ENCODE data around the gene ARMC5. TPM values are rescaled to one million over a fixed set of nuclear protein-coding genes. Genes with fewer than 3 reads are reported as not detected.
A peak's percentile ranks its signal among the peaks of the same experiment; 100 is the strongest.

Gene ARMC5
- total and polyA plus RNA-seq, 9 donors: 2.2 to 16.1 (median 11.0) TPM

GRCh38 chr16:31456988-31457360 is 2.3 kb upstream of the ARMC5 start:
- TF ChIP-seq EP300 (IDR thresholded peaks at IDR 0.05) (no peak), CTCF (IDR thresholded peaks at IDR 0.05) (no peak), POLR2A (IDR thresholded peaks at IDR 0.05) (no peak)
- Histone ChIP-seq H3K4me1 (ENCODE audit: insufficient read depth) (peaks cover 27% of the 10 kb centered on the region), H3K27ac (no peak overlapping the region), H3K4me3 (no peak overlapping the region), H3K9me3 (no peaks in the 10 kb centered on the region), H3K27me3 (no peaks in the 10 kb centered on the region), H3K36me3 (no peaks in the 10 kb centered on the region)
- peak in 2 of 5 donors; percentile 20 to 23 for DNase-seq
- 63 to 76% (median 70%) methylated on average over 8 of the region's 8 CpGs for WGBS, 3 donors
- intact Hi-C loops (cut with DNase I): loop anchor here in 1 of 4 donors (10.0 kb wide), 1 partner anchor 418 kb away; the partner anchor contains the start of gene ZNF267

GRCh38 chr16:31458073-31458843 is 1.0 kb upstream of the ARMC5 start:
- 1% methylated on average over 37 to 42 of the region's 42 CpGs for WGBS, 3 donors
- DNase-seq: peak in 3 of 5 donors; percentile 45 to 60 (median 49)
- TF ChIP-seq POLR2A (IDR thresholded peaks at IDR 0.05): no peak
- no peak for TF ChIP-seq CTCF (IDR thresholded peaks at IDR 0.05)
- TF ChIP-seq EP300 (IDR thresholded peaks at IDR 0.05): no peak
- peak overlapping the region; percentile 97 to 98 for H3K27ac ChIP-seq
- H3K36me3 ChIP-seq: no peaks in the 10 kb centered on the region
- intact Hi-C loops (cut with DNase I): loop anchor here in 1 of 4 donors (10.0 kb wide), 1 partner anchor 417 kb away; the partner anchor contains the start of gene ZNF267
- H3K27me3 ChIP-seq: no peaks in the 10 kb centered on the region
- H3K4me3 ChIP-seq: peak overlapping the region; percentile 87
- H3K9me3 ChIP-seq: no peaks in the 10 kb centered on the region
- H3K4me1 ChIP-seq (ENCODE audit: insufficient read depth): peaks cover 18% of the 10 kb centered on the region

GRCh38 chr16:31459687-31460581 is 633 bp downstream of the ARMC5 start:
- Histone ChIP-seq H3K4me1 (ENCODE audit: insufficient read depth) (peaks cover 16% of the 10 kb centered on the region), H3K4me3 (peak overlapping the region; percentile 87), H3K9me3 (no peaks in the 10 kb centered on the region), H3K27ac (peak overlapping the region; percentile 97 to 98), H3K36me3 (no peaks in the 10 kb centered on the region), H3K27me3 (no peaks in the 10 kb centered on the region)
- TF ChIP-seq EP300 (IDR thresholded peaks at IDR 0.05): peak; percentile 82
- no peak for TF ChIP-seq CTCF (IDR thresholded peaks at IDR 0.05)
- no peak for TF ChIP-seq POLR2A (IDR thresholded peaks at IDR 0.05)
- DNase-seq: peak; percentile 100
- intact Hi-C loops (cut with DNase I): loop anchor here in 2 of 4 donors (2.0 to 10.0 kb wide), 2 partner anchors 49 to 415 kb away; partner anchors contain the start of genes RUSF1 (in 1 of the 2) and ZNF267 (in 1 of the 2)
- 1 to 3% (median 1%) methylated on average over 24 to 61 of the region's 61 CpGs for WGBS, 3 donors

GRCh38 chr16:31460582-31461002 is 1.3 kb downstream of the ARMC5 start:
- no peaks in the 10 kb centered on the region for H3K27me3 ChIP-seq
- H3K4me1 ChIP-seq (ENCODE audit: insufficient read depth): peaks cover 14% of the 10 kb centered on the region
- H3K4me3 ChIP-seq: peak overlapping the region; percentile 39
- peak overlapping the region; percentile 7 to 98 for H3K27ac ChIP-seq
- TF ChIP-seq CTCF (IDR thresholded peaks at IDR 0.05) (peak; percentile 26 to 51 (median 30)), EP300 (IDR thresholded peaks at IDR 0.05) (no peak), POLR2A (IDR thresholded peaks at IDR 0.05) (no peak)
- H3K9me3 ChIP-seq: no peaks in the 10 kb centered on the region
- intact Hi-C loops (cut with DNase I): loop anchor here in 1 of 4 donors (2.0 kb wide), 1 partner anchor 48 kb away; the partner anchor contains the start of gene RUSF1
- no peaks in the 10 kb centered on the region for H3K36me3 ChIP-seq
- peak in 1 of 5 donors; percentile 50 for DNase-seq
- WGBS, 3 donors: 36 to 39% (median 38%) methylated on average over 8 of the region's 8 CpGs
